Mesendoderm (in vitro differentiated cells): ENCODE measurements around the gene CD96.
"Not testable (repeated sequence)": the region's sequence is repeated elsewhere in the genome, so short reads cannot be mapped to it uniquely, and the experiment has no call there.

Experiments used
- DNase-seq: peaks from one replicate; pipeline ENCODE4 v3.0.0; 2013
- H2AK5ac ChIP-seq: 2 replicates; pipeline ENCODE4 v1.6.1; 2013; ENCODE audit warnings: low read length, inconsistent platforms
- H2BK120ac ChIP-seq: 2 replicates; pipeline ENCODE4 v1.6.1; 2013; ENCODE audit warnings: low read depth, mild to moderate bottlenecking, low read length, moderate library complexity, mixed read lengths
- H2BK15ac ChIP-seq: replicated peaks from 2 replicates; pipeline ENCODE4 v1.6.1; 2013; ENCODE audit warnings: low read depth, mild to moderate bottlenecking, moderate library complexity
- H2BK5ac ChIP-seq: 2 replicates; pipeline ENCODE4 v1.6.1; 2013; ENCODE audit warnings: low read length, inconsistent platforms
- H3K18ac ChIP-seq: 2 replicates; pipeline ENCODE4 v1.6.1; 2013; ENCODE audit warnings: mild to moderate bottlenecking, low read length, mixed read lengths
- H3K23ac ChIP-seq: one replicate; pipeline ENCODE4 v1.6.1; 2013; ENCODE audit warnings: low read length
- H3K27ac ChIP-seq: 2 replicates; pipeline ENCODE4 v1.5.1; 2013; ENCODE audit warnings: low read depth, mild to moderate bottlenecking, inconsistent platforms, low read length, moderate library complexity
- H3K27me3 ChIP-seq: 2 replicates; pipeline ENCODE4 v1.6.1; 2013; ENCODE audit warnings: low read length, control low read depth, mild to moderate bottlenecking, inconsistent platforms; ENCODE audit not compliant: insufficient read depth, poor library complexity
- H3K36me3 ChIP-seq: 2 replicates; pipeline ENCODE4 v1.6.1; 2013; ENCODE audit warnings: low read length, inconsistent platforms; ENCODE audit not compliant: control insufficient read depth, insufficient read depth
- H3K4ac ChIP-seq: one replicate; pipeline ENCODE4 v1.6.1; 2013; ENCODE audit warnings: low read depth, mild to moderate bottlenecking, low read length, moderate library complexity
- H3K4me1 ChIP-seq: 2 replicates; pipeline ENCODE4 v1.6.1; 2013; ENCODE audit warnings: low read depth, low read length, inconsistent platforms; ENCODE audit not compliant: control insufficient read depth
- H3K4me2 ChIP-seq: 2 replicates; pipeline ENCODE4 v1.6.1; 2013; ENCODE audit warnings: low read length
- H3K4me3 ChIP-seq: 2 replicates; pipeline ENCODE4 v1.5.1; 2013; ENCODE audit warnings: mild to moderate bottlenecking, low read length
- H3K56ac ChIP-seq: one replicate; pipeline ENCODE4 v1.6.1; 2013; ENCODE audit warnings: low read length
- H3K79me1 ChIP-seq: 2 replicates; pipeline ENCODE4 v1.6.1; 2013; ENCODE audit warnings: low read length, inconsistent platforms
- H3K79me2 ChIP-seq: 2 replicates; pipeline ENCODE4 v1.6.1; 2013; ENCODE audit warnings: mild to moderate bottlenecking, low read length; ENCODE audit not compliant: control insufficient read depth, insufficient read depth
- H3K9ac ChIP-seq: 2 replicates; pipeline ENCODE4 v1.6.1; 2013; ENCODE audit warnings: low read length, inconsistent platforms
- H4K5ac ChIP-seq: one replicate; pipeline ENCODE4 v1.6.1; 2013; ENCODE audit warnings: low read length
- H4K8ac ChIP-seq: one replicate; pipeline ENCODE4 v1.6.1; 2013; ENCODE audit warnings: low read depth, mild to moderate bottlenecking, control low read depth, low read length, moderate library complexity
- WGBS: extraction: QIAGEN DNeasy Blood & Tissue Kit; methylation state at CpG from one replicate; pipeline ENCODE4 v1.1.7; 2013; ENCODE audit warnings: low lambda C conversion rate, missing lambda C conversion rate; ENCODE audit not compliant: insufficient coverage; ENCODE audit errors: extremely low coverage; 5-methylcytosine and 5-hydroxymethylcytosine counted together

The CD96 gene

GRCh38 chr3:111517801-111518200 is 24.2 kb upstream of the CD96 start:
- H2BK120ac ChIP-seq, result no peak overlapping the region
- no peaks in the 10 kb centered on the region for H3K79me2 ChIP-seq
- WGBS, result no CpG with 5 or more reads among the region's 4 CpGs
- H3K4me2 ChIP-seq, result no peak overlapping the region
- no peak overlapping the region for H3K9ac ChIP-seq
- no peaks in the 10 kb centered on the region for H3K27me3 ChIP-seq
- H2BK5ac ChIP-seq, result no peak overlapping the region
- no peak overlapping the region for H3K27ac ChIP-seq
- no peak for DNase-seq
- no peak overlapping the region for H4K8ac ChIP-seq
- H3K4me1 ChIP-seq, result no peaks in the 10 kb centered on the region
- no peaks in the 10 kb centered on the region for H3K79me1 ChIP-seq
- H3K4ac ChIP-seq, result no peak overlapping the region
- no peak overlapping the region for H2BK15ac ChIP-seq
- no peak overlapping the region for H2AK5ac ChIP-seq
- H3K23ac ChIP-seq, result no peak overlapping the region
- no peak overlapping the region for H3K18ac ChIP-seq
- no peak overlapping the region for H3K56ac ChIP-seq
- no peaks in the 10 kb centered on the region for H3K36me3 ChIP-seq
- H3K4me3 ChIP-seq, result no peak overlapping the region
- H4K5ac ChIP-seq, result no peak overlapping the region

GRCh38 chr3:111519178-111519855 is 22.7 kb upstream of the CD96 start:
- Histone ChIP-seq H3K4me1 (no peaks in the 10 kb centered on the region), H3K56ac (no peak overlapping the region), H3K18ac (no peak overlapping the region), H2AK5ac (no peak overlapping the region), H2BK5ac (no peak overlapping the region), H3K4ac (no peak overlapping the region), H2BK120ac (no peak overlapping the region), H3K4me3 (no peak overlapping the region), H3K4me2 (no peak overlapping the region), H3K27me3 (peaks cover 2% of the 10 kb centered on the region), H3K27ac (no peak overlapping the region), H2BK15ac (no peak overlapping the region), H4K8ac (no peak overlapping the region), H3K36me3 (no peaks in the 10 kb centered on the region), H4K5ac (no peak overlapping the region), H3K9ac (no peak overlapping the region), H3K23ac (no peak overlapping the region), H3K79me2 (no peaks in the 10 kb centered on the region), H3K79me1 (no peaks in the 10 kb centered on the region)
- no peak for DNase-seq
- no CpG with 5 or more reads among the region's 6 CpGs for WGBS

GRCh38 chr3:111521891-111522290 is 20.1 kb upstream of the CD96 start:
- WGBS, result no CpG with 5 or more reads among the region's 3 CpGs
- H2BK120ac ChIP-seq, result no peak overlapping the region
- no peaks in the 10 kb centered on the region for H3K79me1 ChIP-seq
- no peak overlapping the region for H3K23ac ChIP-seq
- H2BK15ac ChIP-seq, result no peak overlapping the region
- H3K18ac ChIP-seq, result no peak overlapping the region
- no peaks in the 10 kb centered on the region for H3K36me3 ChIP-seq
- peaks cover 2% of the 10 kb centered on the region for H3K27me3 ChIP-seq
- no peak overlapping the region for H4K5ac ChIP-seq
- no peak overlapping the region for H4K8ac ChIP-seq
- no peak for DNase-seq
- H2AK5ac ChIP-seq, result no peak overlapping the region
- no peaks in the 10 kb centered on the region for H3K4me1 ChIP-seq
- H3K4ac ChIP-seq, result no peak overlapping the region
- no peak overlapping the region for H2BK5ac ChIP-seq
- H3K27ac ChIP-seq, result no peak overlapping the region
- no peak overlapping the region for H3K4me3 ChIP-seq
- H3K9ac ChIP-seq, result no peak overlapping the region
- H3K79me2 ChIP-seq, result no peaks in the 10 kb centered on the region
- H3K4me2 ChIP-seq, result no peak overlapping the region
- H3K56ac ChIP-seq, result no peak overlapping the region

- H4K8ac ChIP-seq, H3K9ac ChIP-seq, H3K27me3 ChIP-seq, H2BK5ac ChIP-seq, H2BK15ac ChIP-seq, H3K4me1 ChIP-seq, H3K4me3 ChIP-seq, DNase-seq, H3K36me3 ChIP-seq, H3K79me1 ChIP-seq, H3K23ac ChIP-seq, H4K5ac ChIP-seq, H3K27ac ChIP-seq, H2AK5ac ChIP-seq, H3K4me2 ChIP-seq, H3K56ac ChIP-seq, H2BK120ac ChIP-seq, H3K4ac ChIP-seq, H3K18ac ChIP-seq, H3K79me2 ChIP-seq: not testable (repeated sequence)
- WGBS, result no CpG with 5 or more reads among the region's 1 CpG
Observed at GRCh38 chr3:111524486-111524885, 17.5 kb upstream of the CD96 start.

- Histone ChIP-seq H3K18ac (no peak overlapping the region), H2BK120ac (no peak overlapping the region), H3K79me1 (no peaks in the 10 kb centered on the region), H3K4ac (no peak overlapping the region), H3K27me3 (no peaks in the 10 kb centered on the region), H3K4me1 (no peaks in the 10 kb centered on the region), H4K8ac (no peak overlapping the region), H4K5ac (no peak overlapping the region), H2AK5ac (no peak overlapping the region), H3K56ac (no peak overlapping the region), H2BK15ac (no peak overlapping the region), H3K27ac (no peak overlapping the region), H2BK5ac (no peak overlapping the region), H3K36me3 (no peaks in the 10 kb centered on the region), H3K23ac (no peak overlapping the region), H3K79me2 (no peaks in the 10 kb centered on the region), H3K4me3 (no peak overlapping the region), H3K9ac (no peak overlapping the region), H3K4me2 (no peak overlapping the region)
- no CpG with 5 or more reads among the region's 4 CpGs for WGBS
- no peak for DNase-seq
Observed at GRCh38 chr3:111531446-111531845, 10.6 kb upstream of the CD96 start.

- DNase-seq, result no peak
- no peak overlapping the region for H3K9ac ChIP-seq
- H3K79me1 ChIP-seq, result no peaks in the 10 kb centered on the region
- no peaks in the 10 kb centered on the region for H3K36me3 ChIP-seq
- H3K18ac ChIP-seq, result no peak overlapping the region
- no peaks in the 10 kb centered on the region for H3K4me1 ChIP-seq
- no peak overlapping the region for H2BK120ac ChIP-seq
- H3K23ac ChIP-seq, result no peak overlapping the region
- H3K4me3 ChIP-seq, result no peak overlapping the region
- H3K56ac ChIP-seq, result no peak overlapping the region
- H3K27me3 ChIP-seq, result no peaks in the 10 kb centered on the region
- no peak overlapping the region for H2BK15ac ChIP-seq
- H3K4me2 ChIP-seq, result no peak overlapping the region
- H3K4ac ChIP-seq, result peak overlapping the region; percentile 37
- no peak overlapping the region for H4K8ac ChIP-seq
- H4K5ac ChIP-seq, result no peak overlapping the region
- H2BK5ac ChIP-seq, result no peak overlapping the region
- H2AK5ac ChIP-seq, result no peak overlapping the region
- H3K79me2 ChIP-seq, result no peaks in the 10 kb centered on the region
- H3K27ac ChIP-seq, result no peak overlapping the region
- no CpG with 5 or more reads among the region's 4 CpGs for WGBS
Observed at GRCh38 chr3:111534701-111535100, 7.3 kb upstream of the CD96 start.
